Smooth muscle cell (in vitro differentiated cells): Measurements from ENCODE around the gene IGFBP4. TPM values are rescaled to one million over a fixed set of nuclear protein-coding genes. Genes with fewer than 3 reads are reported as not detected.
"Not testable (repeated sequence)": the region's sequence is repeated elsewhere in the genome, so short reads cannot be mapped to it uniquely, and the experiment has no call there.

Source experiments
- DNase-seq: peaks from one replicate; lab custom pipeline; 2025; ENCODE audit not compliant: unreplicated experiment; lab: John Stamatoyannopoulos, UW
- H2AFZ ChIP-seq: fragments of 200-600 bp; sonication (generic); 2 replicates; pipeline ENCODE4 v1.6.0; 2016; ENCODE audit warnings: antibody characterized with exemption, low read depth, mild to moderate bottlenecking
- H3F3A ChIP-seq: fragments of 200-600 bp; sonication (generic); 2 replicates; pipeline ENCODE4 v1.6.0; 2017; ENCODE audit warnings: antibody characterized with exemption, low read depth
- H3K27ac ChIP-seq: fragments of 200-600 bp; sonication (generic); 2 replicates; pipeline ENCODE4 v1.5.1; 2016; ENCODE audit warnings: low read depth, mild to moderate bottlenecking
- H3K27me3 ChIP-seq: fragments of 200-600 bp; sonication (generic); 2 replicates; pipeline ENCODE4 v1.6.1; 2016; ENCODE audit warnings: low read depth, mild to moderate bottlenecking
- H3K36me3 ChIP-seq: fragments of 200-600 bp; sonication (generic); 2 replicates; pipeline ENCODE4 v1.5.1; 2016; ENCODE audit warnings: low read depth
- H3K4me1 ChIP-seq: fragments of 200-600 bp; sonication (generic); 2 replicates; pipeline ENCODE4 v1.5.1; 2016; ENCODE audit warnings: low read depth
- H3K4me2 ChIP-seq: fragments of 200-600 bp; sonication (generic); 2 replicates; pipeline ENCODE4 v1.6.0; 2016; ENCODE audit warnings: mild to moderate bottlenecking
- H3K4me3 ChIP-seq: fragments of 200-600 bp; sonication (generic); 2 replicates; pipeline ENCODE4 v1.5.1; 2016; ENCODE audit warnings: mild to moderate bottlenecking
- H3K79me2 ChIP-seq: fragments of 200-600 bp; sonication (generic); 2 replicates; pipeline ENCODE4 v1.6.0; 2016; ENCODE audit warnings: low read depth, mild to moderate bottlenecking
- H3K9ac ChIP-seq: fragments of 200-600 bp; sonication (generic); 2 replicates; pipeline ENCODE4 v1.6.0; 2016; ENCODE audit warnings: low read depth
- H3K9me3 ChIP-seq: fragments of 200-600 bp; sonication (generic); replicated peaks from 2 replicates; pipeline ENCODE4 v1.5.1; 2016; ENCODE audit warnings: low read depth
- H4K20me1 ChIP-seq: fragments of 200-600 bp; sonication (generic); 2 replicates; pipeline ENCODE4 v1.6.0; 2016; ENCODE audit warnings: low read depth
- WGBS: methylation state at CpG from one replicate; pipeline ENCODE4 v1.1.7; 2016; ENCODE audit warnings: low lambda C conversion rate; 5-methylcytosine and 5-hydroxymethylcytosine counted together
- polyA plus RNA-seq: library from polyadenylated mRNA; unstranded; fragments of >200 nt; fragmentation: Nextera tagmentation; extraction: Ambion mirVana; gene quantifications from 2 replicates; pipeline ENCODE4 v1.2.1, GENCODE V29; 2016
- total RNA-seq: library from RNA; depleted of rRNA; stranded (reverse); fragments of >200 nt; gene quantifications from 2 replicates; pipeline ENCODE4 v1.2.3, GENCODE V29; 2014
- TF ChIP-seq, protein P1 (sequence below): fragments of 200-600 bp; sonication (generic); IDR thresholded peaks from 2 replicates; pipeline ENCODE4 v1.5.1; 2017; ENCODE audit warnings: borderline replicate concordance, mild to moderate bottlenecking, antibody characterized with exemption; ENCODE audit not compliant: insufficient read depth, poor library complexity, severe bottlenecking

The IGFBP4 gene
- total and polyA plus RNA-seq, 2 experiments from 2014 or later, result 91.0 to 305 TPM

- Histone ChIP-seq H2AFZ (no peak overlapping the region), H3K4me3 (no peak overlapping the region), H3K9ac (no peak overlapping the region), H3F3A (no peaks in the 10 kb centered on the region), H3K4me1 (no peaks in the 10 kb centered on the region), H3K9me3 (no peaks in the 10 kb centered on the region), H3K79me2 (no peaks in the 10 kb centered on the region), H4K20me1 (no peaks in the 10 kb centered on the region), H3K36me3 (no peaks in the 10 kb centered on the region), H3K27me3 (no peaks in the 10 kb centered on the region), H3K27ac (no peak overlapping the region), H3K4me2 (no peak overlapping the region)
- no peak for DNase-seq
- 96% methylated on average over 3 of the region's 3 CpGs for WGBS
- TF ChIP-seq, protein P1, sequence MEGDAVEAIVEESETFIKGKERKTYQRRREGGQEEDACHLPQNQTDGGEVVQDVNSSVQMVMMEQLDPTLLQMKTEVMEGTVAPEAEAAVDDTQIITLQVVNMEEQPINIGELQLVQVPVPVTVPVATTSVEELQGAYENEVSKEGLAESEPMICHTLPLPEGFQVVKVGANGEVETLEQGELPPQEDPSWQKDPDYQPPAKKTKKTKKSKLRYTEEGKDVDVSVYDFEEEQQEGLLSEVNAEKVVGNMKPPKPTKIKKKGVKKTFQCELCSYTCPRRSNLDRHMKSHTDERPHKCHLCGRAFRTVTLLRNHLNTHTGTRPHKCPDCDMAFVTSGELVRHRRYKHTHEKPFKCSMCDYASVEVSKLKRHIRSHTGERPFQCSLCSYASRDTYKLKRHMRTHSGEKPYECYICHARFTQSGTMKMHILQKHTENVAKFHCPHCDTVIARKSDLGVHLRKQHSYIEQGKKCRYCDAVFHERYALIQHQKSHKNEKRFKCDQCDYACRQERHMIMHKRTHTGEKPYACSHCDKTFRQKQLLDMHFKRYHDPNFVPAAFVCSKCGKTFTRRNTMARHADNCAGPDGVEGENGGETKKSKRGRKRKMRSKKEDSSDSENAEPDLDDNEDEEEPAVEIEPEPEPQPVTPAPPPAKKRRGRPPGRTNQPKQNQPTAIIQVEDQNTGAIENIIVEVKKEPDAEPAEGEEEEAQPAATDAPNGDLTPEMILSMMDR, result no peak
Measured at GRCh38 chr17:40404003-40404402, 39.2 kb upstream of the IGFBP4 start.

DNA sequence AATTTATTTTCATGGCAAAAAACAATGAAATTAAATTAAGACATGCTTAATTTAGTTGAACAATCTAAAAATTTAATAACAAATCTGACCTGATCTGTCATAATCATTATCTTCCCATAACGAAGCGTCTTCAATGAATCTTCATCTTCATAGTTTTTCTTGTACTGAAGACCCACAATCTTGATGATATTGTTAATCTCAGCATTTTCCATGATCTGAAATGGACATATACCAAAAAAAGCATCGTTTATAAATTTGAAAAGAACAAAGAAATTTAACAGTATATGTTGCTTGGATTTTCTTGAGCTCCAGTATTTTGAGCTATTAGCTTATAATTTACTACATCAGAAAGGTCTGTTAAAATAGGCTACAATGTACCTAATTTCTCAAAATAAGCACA, 35.8 kb upstream of the IGFBP4 start:
- H3K79me2 ChIP-seq, result no peaks in the 10 kb centered on the region
- no peak overlapping the region for H3K9ac ChIP-seq
- no peaks in the 10 kb centered on the region for H3K4me1 ChIP-seq
- no peak overlapping the region for H3K4me2 ChIP-seq
- H3K36me3 ChIP-seq, result no peaks in the 10 kb centered on the region
- H3K27ac ChIP-seq, result no peak overlapping the region
- H3F3A ChIP-seq, result no peaks in the 10 kb centered on the region
- no peaks in the 10 kb centered on the region for H3K27me3 ChIP-seq
- no peak overlapping the region for H3K4me3 ChIP-seq
- no peak overlapping the region for H2AFZ ChIP-seq
- no peaks in the 10 kb centered on the region for H3K9me3 ChIP-seq
- over 99% methylated on average over 3 of the region's 3 CpGs for WGBS
- no peaks in the 10 kb centered on the region for H4K20me1 ChIP-seq
- no peak for DNase-seq
- TF ChIP-seq, protein P1, result no peak

DNA sequence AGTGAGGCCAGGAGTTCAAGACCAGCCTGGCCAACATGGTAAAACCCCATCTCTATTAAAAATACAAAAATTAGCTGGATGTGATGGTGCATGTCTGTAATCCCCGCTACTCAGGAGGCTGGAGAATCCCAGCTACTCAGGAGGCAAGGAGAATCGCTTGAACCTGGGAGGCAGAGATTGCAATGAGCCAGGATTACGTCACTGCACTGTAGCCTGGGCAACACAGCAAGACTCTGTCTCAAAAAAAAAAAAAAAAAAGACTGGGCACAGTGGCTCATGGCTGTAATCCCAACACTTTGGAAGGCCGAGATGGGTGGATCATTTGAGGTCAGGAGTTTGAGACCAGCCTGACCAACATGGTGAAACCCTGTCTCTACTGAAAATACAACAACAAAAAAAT, 33.7 kb upstream of the IGFBP4 start:
- not testable (repeated sequence) for H3F3A ChIP-seq, H3K27me3 ChIP-seq, H3K4me1 ChIP-seq, H3K9ac ChIP-seq, H3K27ac ChIP-seq, DNase-seq, H2AFZ ChIP-seq, H3K79me2 ChIP-seq, H4K20me1 ChIP-seq, H3K4me2 ChIP-seq, H3K4me3 ChIP-seq, H3K9me3 ChIP-seq, H3K36me3 ChIP-seq
- 98% methylated on average over 4 of the region's 4 CpGs for WGBS

GRCh38 chr17:40410082-40410481, 33.2 kb upstream of the IGFBP4 start:
- H3K9ac ChIP-seq, result no peak overlapping the region
- 95% methylated on average over 1 of the region's 1 CpG for WGBS
- H3K36me3 ChIP-seq, result no peaks in the 10 kb centered on the region
- no peak overlapping the region for H3K4me3 ChIP-seq
- H3K27me3 ChIP-seq, result no peaks in the 10 kb centered on the region
- H3K4me2 ChIP-seq, result no peak overlapping the region
- DNase-seq, result no peak
- H3K79me2 ChIP-seq, result peaks cover under 1% of the 10 kb centered on the region
- no peak overlapping the region for H3K27ac ChIP-seq
- no peaks in the 10 kb centered on the region for H3F3A ChIP-seq
- H2AFZ ChIP-seq, result peak overlapping the region; percentile 21
- H4K20me1 ChIP-seq, result no peaks in the 10 kb centered on the region
- TF ChIP-seq, protein P1, result no peak
- no peaks in the 10 kb centered on the region for H3K4me1 ChIP-seq
- no peaks in the 10 kb centered on the region for H3K9me3 ChIP-seq
